ENCODE data around the gene VTN.

Gene VTN

GRCh38 chr17:28350271-28350670 is 19.8 kb downstream of the VTN start:
- no peak for TF ChIP-seq CTCF (IDR thresholded peaks at IDR 0.05; ENCODE audit: unreplicated experiment in 3 of 3)
- H3K27me3 Mint-ChIP-seq (ENCODE audit: low read depth), result no peaks in the 10 kb centered on the region
- peaks cover 74% of the 10 kb centered on the region for H3K36me3 Mint-ChIP-seq (ENCODE audit: low read depth)
- no peaks in the 10 kb centered on the region for H3K4me1 Mint-ChIP-seq
- no peak overlapping the region for H3K27ac Mint-ChIP-seq
- H3K9me3 Mint-ChIP-seq, result no peaks in the 10 kb centered on the region
- H3K4me3 Mint-ChIP-seq, result no peak overlapping the region

GRCh38 chr17:28348979-28349378 is 21.1 kb downstream of the VTN start:
- H3K27ac Mint-ChIP-seq, result no peak overlapping the region
- H3K36me3 Mint-ChIP-seq (ENCODE audit: low read depth), result peaks cover 67% of the 10 kb centered on the region
- TF ChIP-seq CTCF (IDR thresholded peaks at IDR 0.05; ENCODE audit: unreplicated experiment in 3 of 3), result no peak
- no peaks in the 10 kb centered on the region for H3K4me1 Mint-ChIP-seq
- no peak overlapping the region for H3K4me3 Mint-ChIP-seq
- H3K27me3 Mint-ChIP-seq (ENCODE audit: low read depth), result no peaks in the 10 kb centered on the region
- no peaks in the 10 kb centered on the region for H3K9me3 Mint-ChIP-seq

GRCh38 chr17:28347261-28347891 is 22.7 kb downstream of the VTN start:
- peak overlapping the region in 1 of 3 experiments; percentile 72 for H3K27ac Mint-ChIP-seq
- H3K4me1 Mint-ChIP-seq, result no peaks in the 10 kb centered on the region
- H3K9me3 Mint-ChIP-seq, result no peaks in the 10 kb centered on the region
- H3K4me3 Mint-ChIP-seq, result no peak overlapping the region
- H3K27me3 Mint-ChIP-seq (ENCODE audit: low read depth), result no peaks in the 10 kb centered on the region
- peaks cover 66% of the 10 kb centered on the region for H3K36me3 Mint-ChIP-seq (ENCODE audit: low read depth)
- TF ChIP-seq CTCF (IDR thresholded peaks at IDR 0.05; ENCODE audit: unreplicated experiment in 3 of 3), result no peak

- Mint-ChIP-seq H3K4me1 (no peaks in the 10 kb centered on the region), H3K27me3 (ENCODE audit: low read depth) (no peaks in the 10 kb centered on the region), H3K36me3 (ENCODE audit: low read depth) (peaks cover 67% of the 10 kb centered on the region), H3K27ac (peak overlapping the region in 1 of 3 experiments; percentile 72), H3K4me3 (no peak overlapping the region), H3K9me3 (no peaks in the 10 kb centered on the region)
- peak in 1 of 3 experiments; percentile 22 for TF ChIP-seq CTCF (IDR thresholded peaks at IDR 0.05; ENCODE audit: unreplicated experiment in 3 of 3)
Measured at GRCh38 chr17:28346746-28347246, 23.3 kb downstream of the VTN start.

GRCh38 chr17:28346199-28346580 is 23.9 kb downstream of the VTN start:
- Mint-ChIP-seq H3K4me3 (no peak overlapping the region), H3K36me3 (ENCODE audit: low read depth) (peaks cover 61% of the 10 kb centered on the region), H3K4me1 (no peaks in the 10 kb centered on the region), H3K27ac (peak overlapping the region in 1 of 3 experiments; percentile 72), H3K9me3 (no peaks in the 10 kb centered on the region), H3K27me3 (ENCODE audit: low read depth) (no peaks in the 10 kb centered on the region)
- no peak for TF ChIP-seq CTCF (IDR thresholded peaks at IDR 0.05; ENCODE audit: unreplicated experiment in 3 of 3)
